Stimulated activated CD8-positive, alpha-beta memory T cell treated with anti-CD3 and anti-CD28 coated beads, Interleukin-7, amount 100 ng/mL, for 24 hours (primary cell): ENCODE data around the gene TPSAB1.

Experiments used
- DNase-seq: peaks from one replicate; pipeline ENCODE4 v3.0.0-alpha.2; 2020; ENCODE audit warnings: low read depth

TPSAB1 gene

DNA sequence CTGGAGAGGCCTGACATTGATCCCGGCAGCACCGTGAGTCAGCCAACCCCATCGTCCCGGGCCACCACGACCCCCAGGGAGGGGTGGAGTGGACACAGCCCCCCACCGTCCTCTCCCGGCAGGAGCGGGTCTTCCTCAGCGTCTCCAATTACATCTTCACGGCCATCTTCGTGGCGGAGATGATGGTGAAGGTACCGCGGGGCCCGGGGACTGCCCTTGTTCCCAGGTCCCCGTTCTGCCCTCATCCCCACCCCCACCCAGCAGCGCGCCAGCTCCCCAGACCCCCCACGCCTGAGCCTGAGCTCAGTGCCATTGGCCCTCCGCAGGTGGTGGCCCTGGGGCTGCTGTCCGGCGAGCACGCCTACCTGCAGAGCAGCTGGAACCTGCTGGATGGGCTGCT, 30.0 kb upstream of the TPSAB1 start:
- DNase-seq: no peak

DNA sequence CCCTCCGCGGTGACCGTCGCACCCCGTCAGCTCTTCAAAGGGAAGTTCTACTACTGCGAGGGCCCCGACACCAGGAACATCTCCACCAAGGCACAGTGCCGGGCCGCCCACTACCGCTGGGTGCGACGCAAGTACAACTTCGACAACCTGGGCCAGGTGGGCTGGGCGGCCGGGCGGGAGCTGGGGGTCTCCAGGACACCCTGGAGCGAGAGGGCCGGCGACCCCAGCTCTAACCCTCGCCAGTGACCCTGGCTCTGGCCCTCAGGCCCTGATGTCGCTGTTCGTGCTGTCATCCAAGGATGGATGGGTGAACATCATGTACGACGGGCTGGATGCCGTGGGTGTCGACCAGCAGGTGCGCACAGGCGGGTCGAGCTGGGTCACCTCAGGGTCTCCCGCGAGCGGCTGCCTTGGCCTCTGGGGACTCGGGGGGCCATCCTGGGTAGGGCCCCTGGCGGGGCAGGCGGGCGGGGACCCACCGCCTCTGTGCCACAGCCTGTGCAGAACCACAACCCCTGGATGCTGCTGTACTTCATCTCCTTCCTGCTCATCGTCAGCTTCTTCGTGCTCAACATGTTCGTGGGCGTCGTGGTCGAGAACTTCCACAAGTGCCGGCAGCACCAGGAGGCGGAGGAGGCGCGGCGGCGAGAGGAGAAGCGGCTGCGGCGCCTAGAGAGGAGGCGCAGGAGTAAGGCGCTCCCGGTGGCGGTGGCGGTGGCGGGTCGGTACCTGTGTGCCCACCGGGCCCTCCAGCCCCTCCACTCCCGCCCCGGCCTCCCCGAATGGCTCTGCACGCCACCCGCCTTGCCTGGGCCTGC, 28.8 kb upstream of the TPSAB1 start:
- no peak for DNase-seq

DNA sequence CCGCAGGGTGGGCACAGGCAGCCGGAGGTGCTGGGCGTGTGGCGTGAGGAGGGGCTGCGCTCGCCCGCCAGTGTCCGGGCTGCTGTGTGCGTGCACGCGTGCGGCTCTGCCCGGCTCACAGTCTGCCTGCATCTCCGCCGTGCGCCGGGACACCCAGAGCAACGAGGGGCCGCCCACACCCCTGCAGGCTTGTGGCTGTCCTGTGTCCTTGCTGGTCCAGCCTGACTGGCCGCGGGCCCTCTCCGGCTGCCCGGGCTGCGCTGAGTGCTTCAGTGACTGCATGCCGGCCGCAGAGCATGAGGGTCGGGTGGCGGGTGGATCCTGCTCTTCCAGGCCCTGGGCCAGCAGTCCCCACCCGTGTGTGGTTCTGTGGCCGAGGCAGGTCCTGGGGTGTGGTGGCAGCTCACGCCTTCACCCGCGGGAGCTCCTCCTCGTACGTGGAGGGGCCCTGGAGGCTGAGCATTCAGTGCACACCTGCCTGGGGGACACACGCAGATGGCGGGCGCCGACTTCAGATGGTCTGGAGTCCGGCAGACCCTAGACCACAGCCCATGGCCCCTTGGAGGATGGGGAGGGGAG, 27.8 kb upstream of the TPSAB1 start:
- DNase-seq: no peak

DNA sequence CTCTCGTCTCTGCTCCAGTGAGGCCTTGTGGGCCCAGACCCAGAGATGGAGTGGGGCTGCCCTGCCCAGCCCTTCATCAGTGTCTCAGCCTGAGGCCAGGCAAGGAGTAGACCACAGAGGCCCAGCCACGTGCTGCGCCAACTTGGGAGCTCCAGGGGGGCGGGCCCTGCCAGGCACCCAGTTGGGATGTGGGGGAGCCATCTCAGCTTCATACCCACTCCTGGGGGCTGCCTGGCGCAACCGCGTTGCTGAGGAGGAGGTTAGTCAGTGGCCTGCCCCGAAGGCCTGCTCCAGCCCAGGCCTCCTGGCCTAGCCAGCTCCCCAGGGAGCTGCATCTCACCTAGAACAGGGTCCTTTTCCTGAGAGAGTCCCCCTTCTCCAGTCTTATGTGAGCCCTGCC, 27.3 kb upstream of the TPSAB1 start:
- no peak for DNase-seq

DNA sequence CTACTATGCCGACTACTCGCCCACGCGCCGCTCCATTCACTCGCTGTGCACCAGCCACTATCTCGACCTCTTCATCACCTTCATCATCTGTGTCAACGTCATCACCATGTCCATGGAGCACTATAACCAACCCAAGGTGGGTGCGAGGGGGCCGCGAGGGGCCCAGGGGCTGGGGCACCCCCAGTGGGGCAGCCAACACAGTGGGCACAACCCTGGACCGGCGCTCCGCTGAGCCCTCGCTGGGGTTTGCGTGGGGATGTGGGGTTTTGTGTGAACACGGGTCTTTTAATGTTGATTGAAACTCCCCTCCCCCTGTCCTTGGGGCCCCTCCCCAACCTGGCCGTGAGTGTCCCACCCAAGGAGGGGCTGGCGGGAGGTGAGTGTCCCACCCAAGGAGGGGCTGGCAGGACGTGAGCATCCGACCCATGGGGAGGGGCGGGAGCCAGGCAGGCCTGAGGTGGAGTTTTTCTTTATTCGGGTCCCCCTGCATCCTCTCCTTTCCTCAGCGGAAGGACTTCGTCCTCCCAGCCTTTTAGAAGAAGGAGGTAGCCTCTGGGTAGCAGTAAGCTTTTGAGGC, 26.6 kb upstream of the TPSAB1 start:
- DNase-seq: no peak

DNA sequence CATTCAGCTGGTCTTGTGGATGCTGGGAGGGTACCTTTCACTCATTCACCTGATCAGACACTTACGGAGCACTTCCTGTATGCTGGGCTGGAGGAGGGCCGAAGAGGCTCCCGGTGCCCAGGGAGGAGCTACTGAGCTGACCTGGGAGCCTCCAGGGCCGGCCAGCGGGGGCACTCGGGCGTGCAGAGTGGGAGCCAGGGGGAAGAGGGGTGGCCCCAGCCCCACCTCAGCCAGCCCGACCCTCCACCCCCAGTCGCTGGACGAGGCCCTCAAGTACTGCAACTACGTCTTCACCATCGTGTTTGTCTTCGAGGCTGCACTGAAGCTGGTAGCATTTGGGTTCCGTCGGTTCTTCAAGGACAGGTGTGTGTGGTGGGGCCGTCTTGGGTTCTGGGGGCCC, 25.8 kb upstream of the TPSAB1 start:
- no peak for DNase-seq

DNA sequence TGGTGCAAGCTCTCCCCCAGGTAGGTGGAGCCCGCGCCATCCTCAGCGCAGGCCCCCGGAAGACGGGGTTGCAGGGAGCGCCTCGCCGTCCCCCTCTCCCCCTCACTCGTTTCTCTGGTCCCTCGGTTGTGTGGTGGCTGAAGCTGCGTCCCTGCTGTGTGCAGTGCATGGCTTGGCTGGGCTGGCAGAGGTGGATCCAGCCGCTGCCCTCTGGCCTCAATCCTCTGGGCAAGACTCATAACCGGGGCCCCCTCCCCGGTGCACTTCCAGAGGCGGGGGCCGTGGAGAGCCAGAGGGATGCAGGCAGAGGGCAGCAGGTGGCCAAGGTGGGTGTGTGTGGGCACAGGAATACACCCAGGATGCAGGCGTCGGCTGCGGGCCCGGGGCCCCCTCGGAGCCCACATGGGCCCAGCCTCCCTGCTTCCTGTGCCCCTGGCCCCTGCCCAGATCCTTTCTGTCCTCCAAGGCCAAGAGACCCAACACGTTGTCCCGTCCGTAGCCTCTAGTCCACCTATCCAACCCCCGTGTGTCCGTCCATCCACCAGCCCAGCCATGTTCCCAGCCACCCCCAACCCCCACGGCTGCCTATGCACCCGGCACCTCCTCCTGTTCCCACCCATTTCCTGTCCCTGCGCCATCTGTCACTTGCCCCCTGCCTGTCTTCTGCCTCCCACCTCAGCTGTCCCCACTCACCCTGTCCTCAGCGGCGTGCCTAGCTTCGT, 24.8 kb upstream of the TPSAB1 start:
- DNase-seq: no peak

DNA sequence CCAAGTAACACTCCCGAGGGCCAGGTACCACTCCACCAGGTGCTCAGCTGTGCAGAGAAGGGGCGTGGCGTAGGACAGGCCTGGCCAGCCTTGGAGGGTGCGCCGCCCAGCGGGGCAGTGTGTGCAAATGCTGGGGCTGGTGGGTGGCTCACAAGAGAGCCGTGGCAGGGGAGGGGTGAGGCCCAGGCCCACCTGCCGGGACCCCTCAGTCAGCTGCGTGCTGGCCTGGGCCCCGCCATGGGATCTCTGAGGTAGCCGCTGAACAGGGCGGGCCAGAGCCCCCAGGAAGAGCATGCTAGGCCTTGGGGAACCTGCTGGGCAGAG, 24.2 kb upstream of the TPSAB1 start:
- DNase-seq: no peak

DNA sequence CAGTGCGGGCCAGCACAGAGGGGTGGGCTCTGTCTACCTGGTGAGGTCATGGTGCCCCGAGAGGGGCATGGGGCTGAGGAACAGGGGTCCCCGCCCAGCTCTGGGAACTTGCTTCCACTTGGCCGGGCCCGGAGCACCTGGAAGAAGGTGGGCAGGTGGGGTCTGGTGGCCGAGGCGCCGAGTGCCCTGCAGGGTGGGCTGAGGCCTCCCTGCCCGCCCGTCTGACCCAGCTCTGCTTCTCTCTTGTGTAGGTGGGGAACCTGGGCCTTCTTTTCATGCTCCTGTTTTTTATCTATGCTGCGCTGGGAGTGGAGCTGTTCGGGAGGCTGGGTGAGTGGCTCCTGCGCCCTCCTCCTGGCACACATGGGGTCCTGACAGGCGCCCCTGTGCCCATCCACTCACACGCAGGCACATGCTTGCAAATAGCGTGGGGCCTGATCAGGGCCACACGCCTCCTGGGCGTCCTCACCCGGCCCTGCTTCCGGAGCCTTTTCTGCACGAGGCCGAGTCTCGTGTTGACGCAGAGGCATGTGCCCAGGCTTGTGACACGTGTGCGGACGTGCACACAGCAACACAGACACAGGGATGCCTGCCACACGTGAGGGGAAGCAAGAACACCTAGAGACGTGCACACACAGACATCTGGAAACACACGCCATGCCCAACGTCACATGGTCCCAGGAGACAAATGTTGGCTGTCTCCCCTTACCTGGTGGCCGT, 23.7 kb upstream of the TPSAB1 start:
- DNase-seq: no peak

DNA sequence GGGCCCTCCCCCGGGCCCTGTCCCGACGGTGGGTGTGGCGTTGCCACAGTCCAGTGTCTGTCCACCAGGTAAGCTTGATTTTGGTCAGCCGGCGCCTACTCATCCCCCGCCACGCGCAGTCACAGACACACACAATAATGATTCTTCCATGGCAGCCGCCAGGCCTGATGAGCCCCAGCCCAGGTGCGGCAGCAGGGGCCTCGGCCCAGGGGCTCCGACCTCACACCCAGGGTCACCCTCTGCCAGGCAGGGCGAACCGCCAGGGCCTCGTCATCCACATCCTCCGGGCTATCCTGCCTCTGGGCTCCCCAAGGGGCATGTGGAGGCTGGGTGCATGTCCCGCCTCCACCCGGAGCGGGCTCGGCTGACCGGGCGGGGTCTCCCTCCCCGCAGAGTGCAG, 23.0 kb upstream of the TPSAB1 start:
- DNase-seq: no peak

DNA sequence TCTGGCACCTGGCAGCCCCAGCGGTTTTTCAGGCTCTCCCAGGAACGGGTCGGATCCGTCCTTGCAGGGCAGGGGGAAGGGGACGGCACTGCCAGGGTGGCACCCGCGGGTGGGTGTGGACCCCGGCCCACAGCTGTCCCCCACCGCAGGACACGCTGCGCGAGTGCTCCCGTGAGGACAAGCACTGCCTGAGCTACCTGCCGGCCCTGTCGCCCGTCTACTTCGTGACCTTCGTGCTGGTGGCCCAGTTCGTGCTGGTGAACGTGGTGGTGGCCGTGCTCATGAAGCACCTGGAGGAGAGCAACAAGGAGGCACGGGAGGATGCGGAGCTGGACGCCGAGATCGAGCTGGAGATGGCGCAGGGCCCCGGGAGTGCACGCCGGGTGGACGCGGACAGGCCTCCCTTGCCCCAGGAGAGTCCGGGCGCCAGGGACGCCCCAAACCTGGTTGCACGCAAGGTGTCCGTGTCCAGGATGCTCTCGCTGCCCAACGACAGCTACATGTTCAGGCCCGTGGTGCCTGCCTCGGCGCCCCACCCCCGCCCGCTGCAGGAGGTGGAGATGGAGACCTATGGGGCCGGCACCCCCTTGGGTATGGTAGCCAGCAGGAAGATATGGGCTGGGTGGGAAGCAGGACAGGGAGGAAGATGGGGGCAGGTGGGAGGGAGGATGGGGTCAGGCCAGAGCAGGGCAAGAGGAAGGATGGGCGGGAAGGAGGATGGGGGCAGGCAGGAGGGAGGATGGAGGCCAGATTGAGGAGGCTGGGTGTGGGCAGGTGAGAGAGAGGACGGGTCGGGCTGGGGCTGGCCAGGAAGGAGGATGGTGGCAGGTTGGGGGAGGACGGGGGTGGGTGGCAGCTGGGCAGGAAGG, 22.2 kb upstream of the TPSAB1 start:
- DNase-seq: no peak

DNA sequence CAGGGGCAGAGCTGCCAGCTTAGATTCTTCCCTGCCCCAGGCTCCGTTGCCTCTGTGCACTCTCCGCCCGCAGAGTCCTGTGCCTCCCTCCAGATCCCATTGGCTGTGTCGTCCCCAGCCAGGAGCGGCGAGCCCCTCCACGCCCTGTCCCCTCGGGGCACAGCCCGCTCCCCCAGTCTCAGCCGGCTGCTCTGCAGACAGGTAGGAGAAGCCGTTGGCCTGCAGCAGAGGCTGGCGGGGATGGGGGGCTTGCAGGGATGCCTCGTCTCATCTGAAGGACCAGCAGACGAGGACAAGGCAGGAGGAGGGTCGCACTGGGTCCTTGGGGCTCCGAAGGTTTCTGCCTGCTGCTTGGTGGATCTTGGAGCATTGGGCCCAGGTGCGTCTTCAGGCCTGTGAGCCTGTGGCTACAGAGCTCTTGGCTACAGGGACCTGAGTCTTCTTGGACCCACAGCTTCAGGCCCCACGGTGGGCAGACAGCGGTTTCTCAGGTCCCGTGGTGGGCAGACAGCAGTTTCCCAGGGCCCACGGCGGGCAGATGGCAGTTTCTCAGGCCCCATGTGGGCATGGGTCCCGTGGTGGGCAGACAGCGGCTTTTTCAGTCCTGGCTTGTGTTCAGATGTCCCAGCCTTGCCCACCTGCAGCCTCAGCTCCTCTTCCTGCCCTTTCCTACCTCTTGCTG, 21.4 kb upstream of the TPSAB1 start:
- no peak for DNase-seq

DNA sequence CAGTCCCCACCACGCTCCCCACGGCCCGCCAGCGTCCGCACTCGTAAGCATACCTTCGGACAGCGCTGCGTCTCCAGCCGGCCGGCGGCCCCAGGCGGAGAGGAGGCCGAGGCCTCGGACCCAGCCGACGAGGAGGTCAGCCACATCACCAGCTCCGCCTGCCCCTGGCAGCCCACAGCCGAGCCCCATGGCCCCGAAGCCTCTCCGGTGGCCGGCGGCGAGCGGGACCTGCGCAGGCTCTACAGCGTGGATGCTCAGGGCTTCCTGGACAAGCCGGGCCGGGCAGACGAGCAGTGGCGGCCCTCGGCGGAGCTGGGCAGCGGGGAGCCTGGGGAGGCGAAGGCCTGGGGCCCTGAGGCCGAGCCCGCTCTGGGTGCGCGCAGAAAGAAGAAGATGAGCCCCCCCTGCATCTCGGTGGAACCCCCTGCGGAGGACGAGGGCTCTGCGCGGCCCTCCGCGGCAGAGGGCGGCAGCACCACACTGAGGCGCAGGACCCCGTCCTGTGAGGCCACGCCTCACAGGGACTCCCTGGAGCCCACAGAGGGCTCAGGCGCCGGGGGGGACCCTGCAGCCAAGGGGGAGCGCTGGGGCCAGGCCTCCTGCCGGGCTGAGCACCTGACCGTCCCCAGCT, 20.3 kb upstream of the TPSAB1 start:
- no peak for DNase-seq

DNA sequence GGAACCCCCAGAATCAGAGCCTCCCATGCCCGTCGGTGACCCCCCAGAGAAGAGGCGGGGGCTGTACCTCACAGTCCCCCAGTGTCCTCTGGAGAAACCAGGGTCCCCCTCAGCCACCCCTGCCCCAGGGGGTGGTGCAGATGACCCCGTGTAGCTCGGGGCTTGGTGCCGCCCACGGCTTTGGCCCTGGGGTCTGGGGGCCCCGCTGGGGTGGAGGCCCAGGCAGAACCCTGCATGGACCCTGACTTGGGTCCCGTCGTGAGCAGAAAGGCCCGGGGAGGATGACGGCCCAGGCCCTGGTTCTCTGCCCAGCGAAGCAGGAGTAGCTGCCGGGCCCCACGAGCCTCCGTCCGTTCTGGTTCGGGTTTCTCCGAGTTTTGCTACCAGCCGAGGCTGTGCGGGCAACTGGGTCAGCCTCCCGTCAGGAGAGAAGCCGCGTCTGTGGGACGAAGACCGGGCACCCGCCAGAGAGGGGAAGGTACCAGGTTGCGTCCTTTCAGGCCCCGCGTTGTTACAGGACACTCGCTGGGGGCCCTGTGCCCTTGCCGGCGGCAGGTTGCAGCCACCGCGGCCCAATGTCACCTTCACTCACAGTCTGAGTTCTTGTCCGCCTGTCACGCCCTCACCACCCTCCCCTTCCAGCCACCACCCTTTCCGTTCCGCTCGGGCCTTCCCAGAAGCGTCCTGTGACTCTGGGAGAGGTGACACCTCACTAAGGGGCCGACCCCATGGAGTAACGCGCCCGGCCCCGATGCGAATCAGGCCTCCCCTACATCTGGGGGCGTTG, 19.5 kb upstream of the TPSAB1 start:
- DNase-seq: no peak

DNA sequence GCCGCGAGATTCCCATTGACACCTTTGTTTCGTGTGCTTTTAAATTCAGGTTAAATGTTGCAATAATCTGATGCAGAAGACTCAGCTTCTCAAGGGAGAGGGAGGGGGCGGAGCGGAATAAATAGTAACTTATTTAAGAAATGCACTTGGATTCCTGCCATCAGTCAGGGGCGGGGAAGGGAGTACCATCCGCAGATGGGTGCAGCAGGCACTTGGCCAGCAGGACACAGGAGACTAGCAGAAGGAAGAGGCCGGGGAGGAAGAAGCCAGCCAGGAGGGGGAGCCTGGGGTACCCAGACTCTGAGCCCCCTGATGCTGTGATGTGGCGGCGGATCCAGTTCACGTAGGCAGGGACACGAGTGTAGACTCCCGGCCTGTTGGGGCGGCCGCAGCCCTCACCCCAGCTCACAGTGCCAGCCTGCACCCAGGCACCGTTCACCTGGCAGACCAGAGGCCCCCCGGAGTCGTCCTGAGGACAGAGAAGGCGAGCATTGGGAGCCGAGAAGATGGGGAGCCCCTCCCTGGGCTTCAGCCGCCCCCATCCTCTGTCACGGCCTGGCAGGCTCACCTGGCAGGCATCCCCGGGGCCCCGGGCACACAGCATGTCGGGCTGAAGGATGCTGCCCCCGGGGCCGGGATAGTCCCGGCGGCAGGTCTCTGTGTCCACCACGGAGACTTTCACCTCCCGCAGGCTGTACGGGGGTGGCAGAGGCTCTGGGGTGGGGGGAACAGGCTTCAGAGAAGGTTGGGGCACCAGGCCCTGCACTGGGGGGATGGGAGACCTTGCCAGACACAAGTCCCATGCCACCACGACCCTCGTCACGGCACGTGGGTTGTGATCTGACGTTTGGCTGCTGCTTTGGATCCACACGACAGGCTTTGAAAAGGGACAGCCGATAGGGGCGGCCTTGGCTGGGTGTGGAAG, 18.6 kb upstream of the TPSAB1 start:
- no peak for DNase-seq

DNA sequence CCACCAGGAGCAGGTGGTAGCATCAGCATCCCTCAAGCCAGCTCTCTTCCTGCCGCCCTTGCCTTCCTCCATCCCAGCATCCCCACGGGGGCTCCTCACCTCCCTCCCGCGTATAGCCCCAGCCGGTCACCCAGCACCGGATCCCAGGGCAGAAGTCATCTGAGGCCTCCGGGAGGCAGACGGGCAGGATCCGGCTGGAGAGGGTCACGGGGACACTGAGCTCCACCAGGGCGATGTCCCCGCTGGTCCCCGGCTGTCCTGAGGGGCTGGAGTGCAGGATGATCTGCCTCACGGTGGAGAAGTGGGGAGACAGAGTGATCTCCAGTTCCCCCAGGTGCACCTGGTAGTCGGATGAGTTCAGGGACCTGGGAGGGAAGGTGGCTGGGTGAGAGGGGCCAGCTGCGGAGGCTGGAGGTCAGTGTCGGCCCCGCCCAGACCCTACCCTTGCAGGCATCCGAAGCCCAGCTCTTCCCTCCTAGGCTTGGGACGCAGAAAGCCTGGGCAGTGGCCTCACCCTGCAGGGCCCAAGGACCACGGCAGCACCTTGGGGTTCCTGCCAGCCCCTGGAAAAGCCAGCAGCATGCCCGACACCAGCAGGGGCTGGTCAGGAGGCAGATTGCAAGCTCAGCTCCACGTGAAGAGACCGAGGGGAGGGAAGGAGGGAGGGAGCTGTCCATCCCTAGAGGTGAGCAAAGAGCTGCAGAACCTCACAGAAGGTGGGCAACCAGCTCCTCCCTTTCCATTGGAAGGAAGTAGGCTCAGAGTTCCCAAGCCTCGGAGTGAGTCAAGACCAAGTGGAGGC, 17.8 kb upstream of the TPSAB1 start:
- no peak for DNase-seq

DNA sequence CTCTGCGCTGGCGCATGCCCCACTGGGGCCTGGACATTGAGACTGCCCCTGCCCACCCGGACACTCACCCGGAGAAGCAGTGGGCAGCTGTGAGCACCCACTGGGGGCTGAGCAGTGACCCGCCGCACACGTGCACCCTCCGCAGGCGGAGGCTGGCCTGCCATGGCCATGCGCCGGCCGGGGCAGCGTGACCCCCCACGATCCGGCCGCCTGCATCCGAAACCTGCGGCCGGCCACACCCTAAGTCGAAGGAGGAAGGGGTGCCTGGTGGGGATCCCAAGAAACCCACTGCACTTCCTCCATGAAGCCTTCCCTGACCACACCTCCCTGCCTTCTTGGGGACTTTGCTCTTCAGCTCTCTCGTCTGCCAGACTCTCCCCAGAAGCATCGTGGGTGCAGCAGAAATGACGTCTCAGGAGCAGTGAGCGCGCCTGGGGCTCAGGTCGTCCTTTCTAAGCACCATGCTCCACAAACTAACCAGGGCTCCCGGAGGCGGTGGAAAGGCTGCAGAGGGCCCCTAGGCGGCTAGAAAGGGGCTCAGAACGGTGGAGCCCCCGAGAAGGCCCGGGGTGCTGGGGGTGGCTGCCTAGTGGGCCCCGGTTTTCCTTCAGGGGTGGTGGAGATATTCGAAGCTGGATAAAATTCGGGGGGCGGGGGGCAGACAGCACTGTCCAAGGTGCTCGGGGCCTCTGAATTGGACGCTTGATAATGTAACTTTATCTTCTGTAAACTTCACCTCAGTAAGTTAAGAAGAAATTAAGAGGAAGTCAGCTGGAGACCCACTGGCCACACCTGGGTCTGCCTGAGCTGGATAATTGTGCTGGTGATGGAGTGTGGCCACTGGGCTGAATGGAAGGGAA, 16.9 kb upstream of the TPSAB1 start:
- no peak for DNase-seq
